Suprapubic skin (tissue), 4 donors: Measurements from ENCODE around the gene FHL2. TPM values are rescaled to one million over a fixed set of nuclear protein-coding genes. Genes with fewer than 3 reads are reported as not detected.

Experiments
- DNase-seq, 2 donors: peaks; one replicate each; pipeline ENCODE4 v3.0.0-alpha.2; 2019; ENCODE audit warnings: low spot score in 2 of 2
- H3K27ac ChIP-seq: fragments of 200-600 bp; sonication (generic); one replicate; pipeline ENCODE4 v1.5.1; 2019
- H3K27me3 ChIP-seq: fragments of 200-600 bp; sonication (generic); one replicate; pipeline ENCODE4 v1.5.1; 2019
- H3K36me3 ChIP-seq: fragments of 200-600 bp; sonication (generic); one replicate; pipeline ENCODE4 v1.5.1; 2019
- H3K4me1 ChIP-seq: fragments of 200-600 bp; sonication (generic); one replicate; pipeline ENCODE4 v1.5.1; 2019
- H3K4me3 ChIP-seq: fragments of 200-600 bp; sonication (generic); one replicate; pipeline ENCODE4 v1.5.1; 2019; ENCODE audit warnings: mild to moderate bottlenecking
- H3K9me3 ChIP-seq: fragments of 200-600 bp; sonication (generic); one replicate; pipeline ENCODE4 v1.5.1; 2019
- CTCF ChIP-seq, 2 donors: fragments of 200-600 bp in 1 of 2; fragments of 450-650 bp in 1 of 2; sonication (generic) in 1 of 2; IDR thresholded peaks; one replicate each; pipeline ENCODE4 v1.5.1; 2016 to 2019; ENCODE audit warnings: antibody characterized with exemption in 2 of 2, mild to moderate bottlenecking in 1 of 2, moderate library complexity in 1 of 2
- EP300 ChIP-seq: sonication (generic); formaldehyde crosslinking; IDR thresholded peaks from one replicate; pipeline ENCODE4 v1.6.1; 2017; ENCODE audit warnings: antibody characterized with exemption
- POLR2A ChIP-seq, 2 donors: fragments of 450-650 bp; IDR thresholded peaks; one replicate each; pipeline ENCODE4 v1.6.1; 2017; ENCODE audit warnings: antibody characterized with exemption in 2 of 2, mild to moderate bottlenecking in 2 of 2, moderate library complexity in 2 of 2
- POLR2AphosphoS5 ChIP-seq, 3 donors: sonication (generic); formaldehyde crosslinking; IDR thresholded peaks; one replicate each; pipeline ENCODE4 v1.6.1; 2017; ENCODE audit warnings: antibody characterized with exemption in 3 of 3
- WGBS: methylation state at CpG from one replicate; pipeline ENCODE4 v1.1.5; 2018; 5-methylcytosine and 5-hydroxymethylcytosine counted together
- total RNA-seq, 4 donors: library from RNA; depleted of rRNA; stranded (reverse); fragments of >200 nt; gene quantifications; one replicate each; pipeline ENCODE4 v1.1.0, GENCODE V29; 2016

Gene FHL2
- total RNA-seq, 4 donors from 2014 or later: 43.0 to 69.2 (median 47.9) TPM

- no peak overlapping the region for H3K4me3 ChIP-seq
- no peak for DNase-seq
- no peaks in the 10 kb centered on the region for H3K27me3 ChIP-seq
- WGBS: 67% methylated on average over 8 of the region's 10 CpGs
- TF ChIP-seq POLR2A (IDR thresholded peaks at IDR 0.05) (no peak), EP300 (no peak), POLR2AphosphoS5 (IDR thresholded peaks at IDR 0.05) (no peak), CTCF (IDR thresholded peaks at IDR 0.05) (no peak)
- no peaks in the 10 kb centered on the region for H3K4me1 ChIP-seq
- no peaks in the 10 kb centered on the region for H3K9me3 ChIP-seq
- H3K36me3 ChIP-seq: no peaks in the 10 kb centered on the region
- H3K27ac ChIP-seq: no peak overlapping the region
Observed at GRCh38 chr2:105443617-105444598, 45.1 kb upstream of the FHL2 start.

DNA sequence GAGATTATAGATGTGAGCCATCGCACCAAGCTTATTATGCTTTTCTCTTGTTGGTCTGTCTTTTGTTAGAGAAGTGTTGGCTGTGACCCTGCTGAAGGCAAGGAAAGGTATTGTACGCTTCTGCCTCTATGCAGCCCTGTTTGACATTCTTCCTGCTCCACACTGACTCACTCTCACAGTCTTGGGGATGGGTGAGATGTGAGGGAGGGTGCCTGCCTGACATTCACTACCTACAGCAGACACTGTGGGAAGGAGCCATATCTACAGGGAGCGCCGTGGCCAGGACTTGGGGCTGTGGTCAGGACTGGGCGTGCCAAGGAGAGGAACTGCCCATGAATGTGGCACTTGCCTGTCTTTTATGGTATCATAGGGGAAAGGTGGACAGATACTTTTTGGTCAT is 43.9 kb upstream of the FHL2 start:
- WGBS: 100% methylated on average over 5 of the region's 5 CpGs
- Histone ChIP-seq H3K27me3 (no peaks in the 10 kb centered on the region), H3K9me3 (no peaks in the 10 kb centered on the region), H3K4me3 (no peak overlapping the region), H3K4me1 (peaks cover 6% of the 10 kb centered on the region), H3K27ac (no peak overlapping the region), H3K36me3 (no peaks in the 10 kb centered on the region)
- DNase-seq: no peak
- TF ChIP-seq POLR2AphosphoS5 (IDR thresholded peaks at IDR 0.05): no peak
- no peak for TF ChIP-seq EP300
- TF ChIP-seq CTCF (IDR thresholded peaks at IDR 0.05): no peak
- no peak for TF ChIP-seq POLR2A (IDR thresholded peaks at IDR 0.05)

- no peak overlapping the region for H3K27ac ChIP-seq
- no peaks in the 10 kb centered on the region for H3K36me3 ChIP-seq
- H3K4me1 ChIP-seq: peaks cover 6% of the 10 kb centered on the region
- no peaks in the 10 kb centered on the region for H3K9me3 ChIP-seq
- H3K4me3 ChIP-seq: no peak overlapping the region
- H3K27me3 ChIP-seq: no peaks in the 10 kb centered on the region
- no peak for DNase-seq
- TF ChIP-seq POLR2AphosphoS5 (IDR thresholded peaks at IDR 0.05) (no peak), EP300 (no peak), CTCF (IDR thresholded peaks at IDR 0.05) (no peak), POLR2A (IDR thresholded peaks at IDR 0.05) (no peak)
- WGBS: 81% methylated on average over 2 of the region's 2 CpGs
Observed at GRCh38 chr2:105442056-105442455, 43.2 kb upstream of the FHL2 start.

GRCh38 chr2:105439141-105439540 is 40.3 kb upstream of the FHL2 start:
- Histone ChIP-seq H3K27ac (no peak overlapping the region), H3K4me3 (no peak overlapping the region), H3K36me3 (no peaks in the 10 kb centered on the region), H3K9me3 (no peaks in the 10 kb centered on the region), H3K27me3 (no peaks in the 10 kb centered on the region), H3K4me1 (peaks cover 6% of the 10 kb centered on the region)
- no peak for DNase-seq
- 68% methylated on average over 5 of the region's 5 CpGs for WGBS
- TF ChIP-seq POLR2AphosphoS5 (IDR thresholded peaks at IDR 0.05) (no peak), CTCF (IDR thresholded peaks at IDR 0.05) (no peak), EP300 (no peak), POLR2A (IDR thresholded peaks at IDR 0.05) (no peak)

- DNase-seq: no peak
- Histone ChIP-seq H3K9me3 (no peaks in the 10 kb centered on the region), H3K36me3 (no peaks in the 10 kb centered on the region), H3K4me3 (no peak overlapping the region), H3K27me3 (no peaks in the 10 kb centered on the region), H3K4me1 (peaks cover 6% of the 10 kb centered on the region), H3K27ac (no peak overlapping the region)
- WGBS: 31% methylated on average over 3 of the region's 10 CpGs
- TF ChIP-seq POLR2AphosphoS5 (IDR thresholded peaks at IDR 0.05) (no peak), EP300 (no peak), CTCF (IDR thresholded peaks at IDR 0.05) (no peak), POLR2A (IDR thresholded peaks at IDR 0.05) (no peak)
Observed at GRCh38 chr2:105438104-105438929, 39.5 kb upstream of the FHL2 start.
